Effector memory CD4-positive, alpha-beta T cell (primary cell): Measurements from ENCODE around the gene CPEB3.
"Not testable (repeated sequence)": the region's sequence is repeated elsewhere in the genome, so short reads cannot be mapped to it uniquely, and the experiment has no call there.

Experiments used
- DNase-seq, 3 donors: peaks; one replicate each; pipeline ENCODE4 v3.0.0-alpha.2; 2020
- H3K27ac ChIP-seq: 2 replicates; pipeline ENCODE4 v1.7.0; 2013; ENCODE audit warnings: mild to moderate bottlenecking, low read length, moderate library complexity; ENCODE audit not compliant: insufficient read depth, poor library complexity, severe bottlenecking
- H3K27me3 ChIP-seq: replicated peaks from 2 replicates; pipeline ENCODE4 v1.7.0; 2013; ENCODE audit warnings: mild to moderate bottlenecking, low read length; ENCODE audit not compliant: insufficient read depth, control insufficient read depth, poor library complexity, severe bottlenecking
- H3K36me3 ChIP-seq: 2 replicates; pipeline ENCODE4 v1.7.0; 2013; ENCODE audit warnings: mild to moderate bottlenecking, low read length, moderate library complexity; ENCODE audit not compliant: control insufficient read depth, insufficient read depth
- H3K4me1 ChIP-seq: 2 replicates; pipeline ENCODE4 v1.7.0; 2013; ENCODE audit warnings: low read length, mild to moderate bottlenecking; ENCODE audit not compliant: control insufficient read depth, insufficient read depth, poor library complexity, severe bottlenecking
- H3K4me3 ChIP-seq: 2 replicates; pipeline ENCODE4 v1.7.0; 2013; ENCODE audit warnings: low read length, low read depth, mild to moderate bottlenecking; ENCODE audit not compliant: insufficient read depth, poor library complexity, severe bottlenecking
- H3K9me3 ChIP-seq: 2 replicates; pipeline ENCODE4 v1.7.0; 2013; ENCODE audit warnings: mild to moderate bottlenecking, low read length, moderate library complexity; ENCODE audit not compliant: control insufficient read depth

Gene CPEB3

DNA sequence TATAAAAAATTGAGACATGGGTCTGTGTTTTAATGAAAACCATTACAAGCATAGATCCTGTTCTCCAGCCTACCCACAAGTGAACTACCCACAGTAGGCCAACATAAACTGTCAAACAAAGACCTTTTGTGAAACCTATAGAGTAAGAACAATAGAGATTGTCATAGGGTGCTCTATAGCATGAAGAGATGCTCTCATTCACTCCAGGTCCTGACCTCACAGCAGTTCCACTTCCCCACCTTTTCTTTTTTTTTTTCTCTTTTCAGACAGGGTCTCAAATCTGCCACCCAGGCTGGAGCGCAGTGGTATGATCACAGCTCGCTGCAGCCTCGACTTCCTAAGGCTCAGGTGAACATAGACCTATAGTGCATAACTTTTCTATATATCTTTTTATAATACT, 72.3 kb downstream of the CPEB3 start:
- H3K9me3 ChIP-seq: no peaks in the 10 kb centered on the region
- no peak overlapping the region for H3K4me3 ChIP-seq
- H3K4me1 ChIP-seq: no peaks in the 10 kb centered on the region
- no peak overlapping the region for H3K27ac ChIP-seq
- H3K27me3 ChIP-seq: no peaks in the 10 kb centered on the region
- DNase-seq: no peak
- H3K36me3 ChIP-seq: no peaks in the 10 kb centered on the region

DNA sequence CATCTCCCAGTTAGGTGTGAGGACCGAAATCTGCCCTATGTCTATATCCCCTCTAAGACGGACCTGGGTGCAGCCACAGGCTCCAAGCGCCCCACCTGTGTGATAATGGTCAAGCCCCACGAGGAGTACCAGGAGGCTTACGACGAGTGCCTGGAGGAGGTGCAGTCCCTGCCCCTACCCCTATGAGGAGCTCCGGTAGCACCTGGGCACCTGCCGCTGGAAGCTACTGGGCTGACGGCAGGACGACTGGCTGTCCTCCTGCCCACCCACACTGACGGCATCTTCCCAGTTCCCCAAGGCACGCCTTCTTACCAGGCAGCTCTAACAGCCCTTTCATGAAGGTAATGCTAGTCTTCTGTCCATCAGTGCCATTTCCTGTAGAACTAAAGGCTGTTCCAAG, 74.3 kb downstream of the CPEB3 start:
- not testable (repeated sequence) for DNase-seq, H3K4me1 ChIP-seq, H3K9me3 ChIP-seq, H3K4me3 ChIP-seq, H3K27ac ChIP-seq, H3K36me3 ChIP-seq, H3K27me3 ChIP-seq

DNA sequence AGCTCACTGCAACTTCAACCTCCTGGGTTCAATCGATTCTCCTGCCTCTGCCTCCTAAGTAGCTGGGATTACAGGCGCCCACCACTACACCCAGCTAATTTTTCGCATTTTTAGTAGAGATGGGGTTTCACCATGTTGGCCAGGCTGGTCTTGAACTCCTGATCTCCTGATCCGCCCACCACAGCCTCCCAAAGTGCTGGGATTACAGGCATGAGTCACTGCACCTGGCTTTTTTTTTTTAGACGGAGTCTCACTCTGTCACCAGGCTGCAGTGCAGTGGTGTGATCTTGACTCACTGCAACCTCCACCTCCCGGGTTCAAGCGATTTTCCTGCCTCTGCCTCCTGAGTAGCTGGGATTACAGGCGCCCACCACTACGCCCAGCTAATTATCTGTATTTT, 75.7 kb downstream of the CPEB3 start:
- not testable (repeated sequence) for DNase-seq, H3K27me3 ChIP-seq, H3K36me3 ChIP-seq, H3K9me3 ChIP-seq, H3K4me3 ChIP-seq, H3K4me1 ChIP-seq, H3K27ac ChIP-seq

DNA sequence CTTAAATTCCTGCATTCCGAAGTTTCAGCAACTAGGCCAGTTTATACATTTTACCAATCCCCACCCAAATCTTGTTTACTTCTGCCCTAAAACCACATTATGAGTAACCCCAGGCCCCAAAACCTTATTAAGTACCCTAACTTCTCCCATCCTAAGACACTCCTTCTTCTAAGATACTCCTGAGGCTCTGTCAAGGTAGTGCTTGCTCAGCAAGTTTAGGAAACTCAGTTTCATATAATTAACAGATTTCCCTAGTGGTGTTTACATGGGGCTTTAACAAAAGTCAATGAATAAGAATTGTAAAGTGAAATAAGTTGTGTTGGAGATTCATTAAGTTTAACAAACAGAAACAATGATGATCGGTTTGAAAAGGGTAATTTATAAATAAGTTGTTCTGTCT, 77.8 kb downstream of the CPEB3 start:
- H3K27ac ChIP-seq: no peak overlapping the region
- no peaks in the 10 kb centered on the region for H3K4me1 ChIP-seq
- H3K36me3 ChIP-seq: no peaks in the 10 kb centered on the region
- DNase-seq: no peak
- H3K9me3 ChIP-seq: no peaks in the 10 kb centered on the region
- no peaks in the 10 kb centered on the region for H3K27me3 ChIP-seq
- no peak overlapping the region for H3K4me3 ChIP-seq

DNA sequence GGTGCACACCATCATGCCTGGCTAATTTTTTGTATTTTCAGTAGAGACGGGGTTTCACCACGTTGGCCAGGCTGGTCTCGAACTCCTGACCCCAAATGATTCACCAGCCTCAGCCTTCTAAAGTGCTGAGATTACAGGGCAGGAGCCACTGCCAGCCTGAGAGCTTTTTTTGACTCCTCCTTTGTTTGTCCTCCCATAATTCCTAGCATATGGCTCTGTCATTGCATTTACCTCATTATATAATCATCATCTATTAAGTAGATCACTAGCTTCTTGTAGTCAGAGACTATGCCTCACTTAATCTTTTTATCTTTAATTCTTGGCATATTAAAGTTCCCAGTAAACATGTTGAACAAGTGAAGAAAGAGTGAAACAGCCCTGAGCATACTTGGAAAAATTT, 82.1 kb downstream of the CPEB3 start:
- Histone ChIP-seq H3K9me3 (no peaks in the 10 kb centered on the region), H3K27me3 (no peaks in the 10 kb centered on the region), H3K36me3 (no peaks in the 10 kb centered on the region), H3K27ac (no peak overlapping the region), H3K4me1 (no peaks in the 10 kb centered on the region), H3K4me3 (no peak overlapping the region)
- no peak for DNase-seq

DNA sequence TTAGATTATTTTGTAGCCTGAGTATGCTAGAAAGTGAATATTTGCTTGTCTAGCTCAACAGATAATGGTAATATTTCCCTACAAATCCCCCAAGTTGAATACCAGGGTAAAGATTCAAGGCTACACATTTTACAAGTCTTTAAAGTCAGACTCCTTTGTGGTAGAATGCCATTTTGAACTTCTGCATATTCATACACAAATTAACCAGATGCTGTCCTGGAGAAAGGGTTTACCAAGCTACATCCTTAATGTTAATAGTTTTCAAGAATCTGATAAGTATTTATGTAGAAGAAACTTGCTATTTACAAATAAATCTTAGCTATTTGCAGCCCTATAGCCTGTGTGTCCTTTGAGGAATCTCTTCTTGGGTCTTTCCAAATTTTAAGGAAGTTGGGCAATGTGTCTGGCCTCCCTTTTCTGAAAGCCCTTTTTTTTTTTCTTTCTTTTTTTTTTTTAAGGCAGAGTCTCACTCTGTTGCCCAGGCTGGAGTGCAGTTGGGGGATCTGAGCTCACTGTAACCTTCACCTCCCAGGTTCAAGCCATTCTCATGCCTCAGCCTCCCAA, 82.6 kb downstream of the CPEB3 start:
- Histone ChIP-seq H3K27ac (no peak overlapping the region), H3K4me3 (no peak overlapping the region), H3K4me1 (no peaks in the 10 kb centered on the region), H3K27me3 (no peaks in the 10 kb centered on the region), H3K36me3 (no peaks in the 10 kb centered on the region), H3K9me3 (no peaks in the 10 kb centered on the region)
- no peak for DNase-seq

DNA sequence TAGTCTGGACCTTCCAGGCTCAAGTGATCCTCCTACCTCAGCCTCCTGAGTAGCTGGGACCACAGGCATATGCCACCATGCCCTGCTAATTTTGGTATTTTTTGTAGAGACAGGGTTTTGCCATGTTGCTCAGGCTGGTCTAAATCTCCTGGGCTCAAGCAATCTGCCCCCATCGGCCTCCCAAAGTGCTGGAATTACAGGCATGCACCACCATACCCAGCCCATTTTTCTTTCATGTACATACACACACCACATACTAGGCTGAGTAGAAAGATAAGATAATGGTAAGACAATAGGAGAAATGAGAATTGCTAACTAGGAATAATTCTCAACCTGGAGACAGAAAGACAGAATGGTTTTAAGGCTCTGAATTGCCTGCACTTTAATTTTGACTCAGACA, 83.8 kb downstream of the CPEB3 start:
- Histone ChIP-seq H3K36me3 (no peaks in the 10 kb centered on the region), H3K4me3 (no peak overlapping the region), H3K27ac (no peak overlapping the region), H3K4me1 (no peaks in the 10 kb centered on the region), H3K9me3 (no peaks in the 10 kb centered on the region), H3K27me3 (no peaks in the 10 kb centered on the region)
- no peak for DNase-seq

DNA sequence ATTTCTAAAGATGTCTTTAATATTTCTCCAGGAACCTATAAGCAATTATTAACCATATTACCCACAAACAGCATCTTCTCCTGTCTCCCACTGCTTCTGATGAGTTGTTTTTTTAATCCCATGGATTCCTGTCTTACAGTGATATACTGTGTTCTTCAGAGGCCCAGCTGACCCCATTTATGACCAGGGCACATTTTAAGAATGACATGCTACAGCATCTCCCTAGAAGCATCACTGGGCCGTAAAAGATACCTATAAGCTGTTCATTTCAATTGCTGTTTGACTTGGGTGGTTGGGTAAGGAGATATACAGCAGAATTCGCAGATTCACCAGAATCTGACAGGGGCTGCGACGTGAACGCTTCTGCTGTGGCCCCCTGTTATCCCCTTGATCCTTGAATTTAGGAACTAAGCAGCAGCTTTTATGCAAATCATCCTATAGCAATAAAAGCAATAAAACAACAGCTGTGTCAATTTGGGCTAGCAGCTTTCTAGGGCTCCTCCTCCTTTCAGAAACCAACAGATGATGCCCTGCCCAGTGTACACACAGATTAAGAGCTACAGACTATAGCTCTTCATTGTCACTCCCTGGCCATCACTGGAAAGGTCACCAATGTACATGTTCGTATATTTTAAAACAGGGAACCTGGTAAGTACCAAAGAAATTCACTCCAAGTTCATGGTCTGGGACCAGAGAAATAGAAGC, 86.8 kb downstream of the CPEB3 start:
- H3K27me3 ChIP-seq: no peaks in the 10 kb centered on the region
- H3K9me3 ChIP-seq: no peaks in the 10 kb centered on the region
- no peak overlapping the region for H3K4me3 ChIP-seq
- no peaks in the 10 kb centered on the region for H3K36me3 ChIP-seq
- no peak for DNase-seq
- H3K4me1 ChIP-seq: no peaks in the 10 kb centered on the region
- no peak overlapping the region for H3K27ac ChIP-seq

DNA sequence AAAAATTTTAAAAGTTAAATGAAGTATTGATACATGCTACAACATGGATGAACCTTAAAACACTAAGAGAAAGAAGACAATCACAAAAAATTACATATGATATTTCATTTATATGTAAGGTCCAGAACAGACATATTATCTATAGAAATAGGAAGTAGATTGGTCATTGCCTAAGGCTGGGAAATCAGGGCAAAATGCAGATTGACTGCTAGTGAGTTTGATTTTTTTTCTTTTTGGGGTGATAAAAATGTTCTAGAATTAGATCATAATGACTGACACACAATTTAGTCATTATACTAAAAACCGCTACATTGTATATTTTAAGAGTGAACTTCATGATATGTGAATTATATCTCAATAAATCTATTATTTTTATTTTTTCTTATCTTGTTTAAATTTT, 88.3 kb downstream of the CPEB3 start:
- DNase-seq: no peak

DNA sequence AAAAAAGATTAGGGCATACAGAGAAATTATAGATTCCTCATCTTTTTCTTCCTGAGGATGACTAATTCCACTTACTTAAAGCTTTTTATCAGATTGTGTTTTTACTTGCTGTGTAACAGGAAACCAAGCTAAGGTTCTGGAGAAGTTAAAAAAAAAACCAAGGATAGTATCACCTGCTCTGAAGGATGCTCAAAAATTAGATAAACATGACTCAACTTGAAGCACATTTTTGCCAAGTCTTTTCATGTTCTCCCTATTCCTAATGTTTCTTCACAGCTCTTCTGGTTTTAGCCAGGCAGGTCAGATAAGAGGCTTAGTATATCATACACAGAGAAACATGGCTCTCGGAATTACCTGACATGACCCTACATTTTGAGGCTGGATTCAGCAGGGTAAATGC, 90.3 kb downstream of the CPEB3 start:
- no peaks in the 10 kb centered on the region for H3K9me3 ChIP-seq
- H3K4me1 ChIP-seq: no peaks in the 10 kb centered on the region
- H3K27me3 ChIP-seq: no peaks in the 10 kb centered on the region
- no peaks in the 10 kb centered on the region for H3K36me3 ChIP-seq
- H3K27ac ChIP-seq: no peak overlapping the region
- DNase-seq: no peak
- H3K4me3 ChIP-seq: no peak overlapping the region

More for the DNA sequence above, 88.3 kb downstream of the CPEB3 start:
- Histone ChIP-seq H3K9me3 (no peaks in the 10 kb centered on the region), H3K36me3 (no peaks in the 10 kb centered on the region), H3K4me1 (no peaks in the 10 kb centered on the region), H3K4me3 (no peak overlapping the region), H3K27me3 (no peaks in the 10 kb centered on the region), H3K27ac (no peak overlapping the region)
